B cell (primary cell): ENCODE data around the gene FCER2. TPM values are rescaled to one million over a fixed set of nuclear protein-coding genes. Genes with fewer than 3 reads are reported as not detected.

Experiments
- ATAC-seq: fragments of 200-7000 bp; cut with Tn5 transposase; one replicate; pipeline ENCODE4 v1.10.0; 2021; ENCODE audit warnings: low read depth, mild to moderate bottlenecking, moderate number of reproducible peaks, moderate library complexity
- CTCF ChIA-PET: fragments of 350-600 bp; sonication (Branson Sonifier 250); formaldehyde crosslinking; loops from one replicate; lab custom pipeline; 2021; ENCODE audit warnings: antibody characterized with exemption, inconsistent platforms; lab: Charles Lee
- POLR2A ChIA-PET: fragments of 350-600 bp; sonication (Branson Sonifier 250); formaldehyde crosslinking; loops from one replicate; lab custom pipeline; 2021; ENCODE audit warnings: antibody characterized with exemption; lab: Charles Lee
- DNase-seq: peaks from one replicate; pipeline ENCODE4 v3.0.0; 2013
- H2AFZ ChIP-seq: 2 replicates; pipeline ENCODE4 v1.6.1; 2012; ENCODE audit warnings: mild to moderate bottlenecking, low read depth, low read length; ENCODE audit not compliant: insufficient read depth, poor library complexity, severe bottlenecking
- H3K27ac ChIP-seq, 2 donors: 1 replicate in 1 of 2; 2 replicates in 1 of 2; pipeline ENCODE4 v1.5.1; 2012 to 2013; ENCODE audit warnings: low read length in 2 of 2, mild to moderate bottlenecking in 2 of 2, moderate library complexity in 1 of 2
- H3K27me3 ChIP-seq, 4 experiments: fragments of 200-600 bp in 1 of 4; sonication (generic) in 1 of 4; replicated peaks in 1 of 4; 1 replicate in 2 of 4; 2 replicates in 2 of 4; pipeline versions ENCODE4 v1.6.1 to v1.7.0; 2013 to 2016; ENCODE audit warnings: low read length in 3 of 4, mild to moderate bottlenecking in 2 of 4, mixed read lengths in 1 of 4, moderate library complexity in 1 of 4; ENCODE audit not compliant: insufficient read depth in 4 of 4, control insufficient read depth in 3 of 4; ENCODE audit errors: control extremely low read depth in 1 of 4
- H3K36me3 ChIP-seq, 2 experiments: replicated peaks in 1 of 2; 1 replicate in 1 of 2; 2 replicates in 1 of 2; pipeline versions ENCODE4 v1.6.1 to v1.7.1; 2013; ENCODE audit warnings: low read length in 1 of 2; ENCODE audit not compliant: insufficient read depth in 2 of 2, control insufficient read depth in 1 of 2; ENCODE audit errors: control extremely low read depth in 1 of 2, extremely low read depth in 1 of 2
- H3K4me1 ChIP-seq, 2 donors: fragments of 200-600 bp in 1 of 2; sonication (generic) in 1 of 2; 1 replicate in 1 of 2; 2 replicates in 1 of 2; pipeline versions ENCODE4 v1.5.1 to v1.6.1; 2013 to 2017; ENCODE audit warnings: low read length in 2 of 2; ENCODE audit not compliant: control insufficient read depth in 2 of 2, insufficient read depth in 2 of 2
- H3K4me2 ChIP-seq: replicated peaks from 2 replicates; pipeline ENCODE3; 2012; ENCODE audit warnings: mild to moderate bottlenecking, low read depth, low read length; ENCODE audit not compliant: poor library complexity, severe bottlenecking
- H3K4me3 ChIP-seq, 5 experiments: fragments of 200-600 bp in 1 of 5; sonication (generic) in 1 of 5; 1 replicate in 3 of 5; 2 replicates in 2 of 5; pipeline versions ENCODE4 v1.5.1 to v1.7.0; 2011 to 2016; ENCODE audit warnings: low read length in 4 of 5, mild to moderate bottlenecking in 4 of 5, low read depth in 2 of 5, control low read depth in 1 of 5, moderate library complexity in 1 of 5; ENCODE audit not compliant: insufficient read depth in 1 of 5; ENCODE audit errors: control extremely low read depth in 1 of 5, extremely low read depth in 1 of 5
- H3K79me2 ChIP-seq: fragments of 200-600 bp; sonication (generic); one replicate; pipeline ENCODE4 v1.6.0; 2016; ENCODE audit warnings: low read length; ENCODE audit not compliant: control insufficient read depth, insufficient read depth
- H3K9ac ChIP-seq: fragments of 200-600 bp; sonication (generic); 2 replicates; pipeline ENCODE4 v1.6.1; 2017; ENCODE audit warnings: mild to moderate bottlenecking, low read length, moderate library complexity
- H3K9me3 ChIP-seq, 3 donors: one replicate each; pipeline versions ENCODE4 v1.6.1 to v1.7.1; 2013; ENCODE audit warnings: low read length in 2 of 3; ENCODE audit not compliant: control insufficient read depth in 2 of 3, insufficient read depth in 1 of 3; ENCODE audit errors: control extremely low read depth in 1 of 3
- H4K20me1 ChIP-seq: 2 replicates; pipeline ENCODE4 v1.6.0; 2012; ENCODE audit warnings: mild to moderate bottlenecking, low read length; ENCODE audit not compliant: insufficient read depth, control insufficient read depth, poor library complexity, severe bottlenecking
- H3K27ac Mint-ChIP-seq: one replicate; pipeline ENCODE4 v1.8.0; 2021; ENCODE audit warnings: mixed read lengths
- H3K27me3 Mint-ChIP-seq: one replicate; pipeline ENCODE4 v1.8.0; 2021; ENCODE audit warnings: mixed read lengths
- H3K4me1 Mint-ChIP-seq: one replicate; pipeline ENCODE4 v1.8.0; 2021; ENCODE audit warnings: mixed read lengths
- H3K4me3 Mint-ChIP-seq: one replicate; pipeline ENCODE4 v1.8.0; 2021; ENCODE audit warnings: mixed read lengths
- H3K9me3 Mint-ChIP-seq: one replicate; pipeline ENCODE4 v1.8.0; 2022; ENCODE audit warnings: mixed read lengths; ENCODE audit not compliant: insufficient read depth
- EZH2 ChIP-seq: IDR thresholded peaks from 2 replicates; pipeline ENCODE4 v1.6.1; 2012; ENCODE audit warnings: borderline replicate concordance, low read depth, mild to moderate bottlenecking, moderate library complexity, low read length; ENCODE audit not compliant: insufficient read depth, poor library complexity, severe bottlenecking
- WGBS: methylation state at CpG from one replicate; pipeline ENCODE4 v1.1.5; 2013; ENCODE audit warnings: missing lambda C conversion rate; ENCODE audit not compliant: insufficient coverage; 5-methylcytosine and 5-hydroxymethylcytosine counted together
- intact Hi-C: fragments of 100-400 bp; cut with micrococcal nuclease; formaldehyde crosslinking; loops from one replicate; pipeline ENCODE4 v1.10.0; 2022
- polyA plus RNA-seq: library from polyadenylated mRNA; depleted of rRNA; stranded (reverse); fragments of >200 nt; gene quantifications from 2 replicates; pipeline ENCODE4 v1.2.3, GENCODE V29; 2012
- total RNA-seq, 2 donors: library from RNA; stranded (reverse); fragments of 120-200 nt in 1 of 2; gene quantifications; 1 replicate in 1 of 2; 2 replicates in 1 of 2; pipeline versions ENCODE4 v1.2.3 to v1.2.4, GENCODE V29; 2013 to 2022
- TF ChIP-seq, protein P1 (sequence below): fragments of 200-600 bp; IDR thresholded peaks from one replicate; pipeline ENCODE4 v1.8.0; 2022; ENCODE audit warnings: antibody characterized with exemption, mild to moderate bottlenecking

FCER2 gene
- total and polyA plus RNA-seq, 2 donors (not counting 1 experiment from before 2014, with no cell fraction given): 17.1 to 419 TPM

DNA sequence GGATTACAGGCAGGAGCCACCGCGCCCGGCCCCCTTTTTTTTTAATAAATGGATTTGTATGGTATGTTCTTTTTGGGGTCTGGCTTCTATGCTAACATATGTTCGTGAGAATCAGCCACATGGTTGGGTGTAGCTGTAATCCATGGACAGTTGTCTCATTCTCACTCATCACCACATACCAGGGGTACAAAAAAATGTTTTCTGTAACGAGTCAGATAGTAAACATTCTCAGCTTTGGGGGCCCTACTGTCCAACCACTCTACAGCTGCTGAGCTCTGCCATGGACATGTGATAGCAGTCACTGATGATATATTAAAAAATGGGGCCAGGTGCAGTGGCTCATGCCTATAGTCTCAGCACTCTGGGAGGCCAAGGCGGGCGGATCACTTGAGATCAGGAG, 38.2 kb downstream of the FCER2 start:
- H3K4me1 Mint-ChIP-seq: no peaks in the 10 kb centered on the region
- Histone ChIP-seq H3K36me3 (no peaks in the 10 kb centered on the region), H3K27me3 (peaks cover 0 to 9% (median 1%) of the 10 kb centered on the region in 4 experiments), H3K9me3 (no peaks in the 10 kb centered on the region), H3K4me2 (no peak overlapping the region), H4K20me1 (no peaks in the 10 kb centered on the region), H3K4me3 (no peak overlapping the region), H3K79me2 (no peaks in the 10 kb centered on the region), H2AFZ (no peak overlapping the region), H3K9ac (no peak overlapping the region), H3K27ac (no peak overlapping the region), H3K4me1 (peaks cover 0 to 4% of the 10 kb centered on the region in 2 donors)
- H3K27me3 Mint-ChIP-seq: peaks cover 12% of the 10 kb centered on the region
- intact Hi-C loops: no loop called here
- ChIA-PET CTCF (interaction anchor here (2.8 kb wide), 1 partner anchor 12 kb away, joined by 12 read pairs; no protein-coding TSS in a partner anchor), POLR2A (interaction anchor here (0.7 kb wide), 1 partner anchor 186 kb away, joined by 3 read pairs; no protein-coding TSS in a partner anchor)
- no peak for TF ChIP-seq EZH2
- TF ChIP-seq, protein P1, sequence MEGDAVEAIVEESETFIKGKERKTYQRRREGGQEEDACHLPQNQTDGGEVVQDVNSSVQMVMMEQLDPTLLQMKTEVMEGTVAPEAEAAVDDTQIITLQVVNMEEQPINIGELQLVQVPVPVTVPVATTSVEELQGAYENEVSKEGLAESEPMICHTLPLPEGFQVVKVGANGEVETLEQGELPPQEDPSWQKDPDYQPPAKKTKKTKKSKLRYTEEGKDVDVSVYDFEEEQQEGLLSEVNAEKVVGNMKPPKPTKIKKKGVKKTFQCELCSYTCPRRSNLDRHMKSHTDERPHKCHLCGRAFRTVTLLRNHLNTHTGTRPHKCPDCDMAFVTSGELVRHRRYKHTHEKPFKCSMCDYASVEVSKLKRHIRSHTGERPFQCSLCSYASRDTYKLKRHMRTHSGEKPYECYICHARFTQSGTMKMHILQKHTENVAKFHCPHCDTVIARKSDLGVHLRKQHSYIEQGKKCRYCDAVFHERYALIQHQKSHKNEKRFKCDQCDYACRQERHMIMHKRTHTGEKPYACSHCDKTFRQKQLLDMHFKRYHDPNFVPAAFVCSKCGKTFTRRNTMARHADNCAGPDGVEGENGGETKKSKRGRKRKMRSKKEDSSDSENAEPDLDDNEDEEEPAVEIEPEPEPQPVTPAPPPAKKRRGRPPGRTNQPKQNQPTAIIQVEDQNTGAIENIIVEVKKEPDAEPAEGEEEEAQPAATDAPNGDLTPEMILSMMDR: no peak
- no peak for DNase-seq
- 93% methylated on average over 3 of the region's 7 CpGs for WGBS
- H3K4me3 Mint-ChIP-seq: no peak overlapping the region
- no peak for ATAC-seq
- H3K9me3 Mint-ChIP-seq: no peaks in the 10 kb centered on the region
- H3K27ac Mint-ChIP-seq: no peak overlapping the region

- Histone ChIP-seq H3K4me3 (no peak overlapping the region), H4K20me1 (no peaks in the 10 kb centered on the region), H2AFZ (no peak overlapping the region), H3K36me3 (no peaks in the 10 kb centered on the region), H3K4me2 (no peak overlapping the region), H3K27me3 (peaks cover 0 to 5% (median 1%) of the 10 kb centered on the region in 4 experiments), H3K9me3 (no peaks in the 10 kb centered on the region), H3K9ac (no peak overlapping the region), H3K4me1 (peaks cover 7 to 13% of the 10 kb centered on the region in 2 donors), H3K79me2 (no peaks in the 10 kb centered on the region), H3K27ac (no peak overlapping the region)
- CTCF ChIA-PET: interaction anchor here (1.4 to 2.8 kb wide), 3 partner anchors 10 to 94 kb away, joined by 3 to 12 read pairs (median 5); no protein-coding TSS in a partner anchor
- Mint-ChIP-seq H3K9me3 (no peaks in the 10 kb centered on the region), H3K27ac (no peak overlapping the region), H3K27me3 (peaks cover 10% of the 10 kb centered on the region), H3K4me1 (peaks cover 9% of the 10 kb centered on the region), H3K4me3 (no peak overlapping the region)
- 88% methylated on average over 9 of the region's 14 CpGs for WGBS
- DNase-seq (no peak), ATAC-seq (no peak)
- TF ChIP-seq, protein P1: no peak
- TF ChIP-seq EZH2: no peak
- POLR2A ChIA-PET: no interaction called here
- intact Hi-C loops: no loop called here
Measured at GRCh38 chr19:7662657-7663056, 39.3 kb downstream of the FCER2 start.
